Lower leg skin (tissue), 4 donors: ENCODE measurements around the gene SRP9. TPM values are rescaled to one million over a fixed set of nuclear protein-coding genes. Genes with fewer than 3 reads are reported as not detected.

Source experiments
- DNase-seq, 2 donors: peaks; one replicate each; pipeline ENCODE4 v3.0.0-alpha.2; 2019; ENCODE audit warnings: low spot score in 2 of 2
- H3K4me3 ChIP-seq: fragments of 200-600 bp; sonication (generic); 2 replicates; pipeline ENCODE4 v1.5.1; 2017; ENCODE audit warnings: mild to moderate bottlenecking, low read depth; ENCODE audit not compliant: poor library complexity, severe bottlenecking
- POLR2A ChIP-seq, 2 donors: fragments of 450-650 bp; IDR thresholded peaks; one replicate each; pipeline ENCODE4 v1.6.1; 2016 to 2017; ENCODE audit warnings: antibody characterized with exemption in 2 of 2, mild to moderate bottlenecking in 1 of 2, moderate library complexity in 1 of 2
- WGBS, 2 donors: methylation state at CpG; one replicate each; pipeline ENCODE4 v1.1.5; 2018; 5-methylcytosine and 5-hydroxymethylcytosine counted together
- intact Hi-C: fragments of 100-400 bp; cut with DNase I; formaldehyde crosslinking; loops from one replicate; pipeline ENCODE4 v1.15.0; 2023; ENCODE audit warnings: low total_unique reads
- total RNA-seq, 4 donors: library from RNA; depleted of rRNA; stranded (reverse); fragments of >200 nt; gene quantifications; one replicate each; pipeline ENCODE4 v1.1.0, GENCODE V29; 2016
- TF ChIP-seq, protein P1 (sequence below), 3 donors: fragments of 450-650 bp; IDR thresholded peaks; one replicate each; pipeline ENCODE4 v1.5.1; 2016; ENCODE audit warnings: antibody characterized with exemption in 3 of 3, mild to moderate bottlenecking in 3 of 3, moderate library complexity in 2 of 3

The SRP9 gene
- total RNA-seq, 4 donors from 2014 or later = 117 to 191 (median 154) TPM

DNA sequence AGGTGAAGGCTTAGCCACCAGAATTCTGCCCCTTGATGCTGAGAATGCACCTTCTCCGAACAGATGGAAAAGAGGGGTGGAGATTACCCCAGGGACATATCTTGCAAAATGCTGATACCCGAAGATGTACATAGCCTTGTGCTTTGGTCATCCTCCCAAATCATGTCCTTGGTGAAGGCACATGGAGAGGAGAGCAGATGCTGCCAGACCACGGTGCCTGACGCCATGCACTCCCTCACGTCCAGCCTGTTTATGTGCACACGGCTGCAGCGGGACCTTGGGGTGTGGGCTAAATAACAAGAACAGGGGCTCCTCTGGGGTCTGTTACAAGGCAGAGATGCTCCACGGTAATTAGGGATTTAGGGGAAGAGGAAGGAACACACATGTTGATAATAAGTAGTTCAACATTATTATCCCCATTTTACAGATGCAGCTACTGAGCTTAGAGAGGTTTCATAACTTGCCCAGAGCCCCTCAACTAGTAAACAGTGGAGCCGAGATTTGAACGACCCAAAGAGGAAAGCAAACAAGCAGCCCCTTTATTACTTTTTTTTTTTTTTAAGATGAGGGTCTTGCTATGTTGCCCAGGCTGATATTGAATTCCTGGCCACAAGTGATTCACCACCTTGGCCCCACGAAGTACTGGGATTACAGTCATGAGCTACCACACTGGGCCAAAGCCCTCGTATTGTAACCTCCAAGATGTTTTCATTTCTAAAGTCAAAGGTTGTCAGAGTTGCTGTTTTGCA lies 45.2 kb downstream of the SRP9 start:
- TF ChIP-seq, protein P1, sequence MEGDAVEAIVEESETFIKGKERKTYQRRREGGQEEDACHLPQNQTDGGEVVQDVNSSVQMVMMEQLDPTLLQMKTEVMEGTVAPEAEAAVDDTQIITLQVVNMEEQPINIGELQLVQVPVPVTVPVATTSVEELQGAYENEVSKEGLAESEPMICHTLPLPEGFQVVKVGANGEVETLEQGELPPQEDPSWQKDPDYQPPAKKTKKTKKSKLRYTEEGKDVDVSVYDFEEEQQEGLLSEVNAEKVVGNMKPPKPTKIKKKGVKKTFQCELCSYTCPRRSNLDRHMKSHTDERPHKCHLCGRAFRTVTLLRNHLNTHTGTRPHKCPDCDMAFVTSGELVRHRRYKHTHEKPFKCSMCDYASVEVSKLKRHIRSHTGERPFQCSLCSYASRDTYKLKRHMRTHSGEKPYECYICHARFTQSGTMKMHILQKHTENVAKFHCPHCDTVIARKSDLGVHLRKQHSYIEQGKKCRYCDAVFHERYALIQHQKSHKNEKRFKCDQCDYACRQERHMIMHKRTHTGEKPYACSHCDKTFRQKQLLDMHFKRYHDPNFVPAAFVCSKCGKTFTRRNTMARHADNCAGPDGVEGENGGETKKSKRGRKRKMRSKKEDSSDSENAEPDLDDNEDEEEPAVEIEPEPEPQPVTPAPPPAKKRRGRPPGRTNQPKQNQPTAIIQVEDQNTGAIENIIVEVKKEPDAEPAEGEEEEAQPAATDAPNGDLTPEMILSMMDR (IDR thresholded peaks at IDR 0.05) = no peak
- TF ChIP-seq POLR2A (IDR thresholded peaks at IDR 0.05) = no peak
- DNase-seq = no peak
- H3K4me3 ChIP-seq = no peak overlapping the region
- intact Hi-C loops = no loop called here
- WGBS, 2 donors = 78 to 79% methylated on average over 12 of the region's 12 CpGs

DNA sequence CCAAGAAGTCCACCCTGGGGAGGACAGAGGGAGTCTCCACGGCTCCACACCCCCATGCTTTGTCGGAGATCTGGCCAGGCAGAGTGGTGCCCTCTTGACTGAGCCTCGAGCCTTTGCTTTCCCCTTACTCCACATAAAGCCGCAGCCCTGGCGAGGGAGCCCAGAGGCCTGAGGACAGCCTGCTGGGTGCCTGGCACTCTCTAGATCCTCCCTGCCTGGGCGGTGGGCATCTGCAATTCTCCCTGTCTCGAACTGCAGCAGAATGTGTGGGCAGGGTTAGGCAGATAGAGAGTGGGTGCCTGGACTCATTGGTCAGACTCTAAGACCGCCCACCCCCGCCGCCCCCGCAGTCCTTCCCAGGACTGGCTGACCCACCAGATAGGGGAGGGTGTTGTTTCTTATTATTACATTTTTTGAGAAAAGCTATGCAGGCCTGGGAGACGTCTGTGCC lies 46.2 kb downstream of the SRP9 start:
- WGBS, 2 donors = 70 to 86% methylated on average over 12 of the region's 12 CpGs
- DNase-seq = no peak
- H3K4me3 ChIP-seq = no peak overlapping the region
- TF ChIP-seq, protein P1 (IDR thresholded peaks at IDR 0.05) = no peak
- no peak for TF ChIP-seq POLR2A (IDR thresholded peaks at IDR 0.05)
- intact Hi-C loops = no loop called here

DNA sequence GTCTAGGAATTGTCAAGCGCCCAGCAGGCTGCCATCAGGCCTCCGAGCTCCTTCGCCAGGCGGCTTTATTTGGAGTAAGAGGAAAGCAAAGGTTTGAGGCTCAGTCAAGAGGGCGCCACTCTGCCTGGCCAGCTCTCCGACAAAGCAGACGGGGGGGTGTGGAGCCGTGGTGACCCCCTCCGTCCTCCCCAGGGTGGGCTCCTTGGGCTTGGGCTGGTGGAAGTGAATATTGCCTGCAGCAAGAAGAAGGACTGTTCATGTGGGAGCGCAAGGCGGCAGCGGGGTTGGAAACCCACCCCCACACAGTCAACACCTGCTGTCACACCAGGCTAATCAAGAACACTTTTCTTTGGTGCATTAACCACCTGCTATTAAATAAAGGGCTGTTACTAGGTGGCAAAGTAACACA lies 46.9 kb downstream of the SRP9 start:
- WGBS, 2 donors = 91 to 92% methylated on average over 12 of the region's 12 CpGs
- H3K4me3 ChIP-seq = no peak overlapping the region
- intact Hi-C loops = no loop called here
- TF ChIP-seq POLR2A (IDR thresholded peaks at IDR 0.05) = no peak
- TF ChIP-seq, protein P1 (IDR thresholded peaks at IDR 0.05) = no peak
- DNase-seq = no peak

DNA sequence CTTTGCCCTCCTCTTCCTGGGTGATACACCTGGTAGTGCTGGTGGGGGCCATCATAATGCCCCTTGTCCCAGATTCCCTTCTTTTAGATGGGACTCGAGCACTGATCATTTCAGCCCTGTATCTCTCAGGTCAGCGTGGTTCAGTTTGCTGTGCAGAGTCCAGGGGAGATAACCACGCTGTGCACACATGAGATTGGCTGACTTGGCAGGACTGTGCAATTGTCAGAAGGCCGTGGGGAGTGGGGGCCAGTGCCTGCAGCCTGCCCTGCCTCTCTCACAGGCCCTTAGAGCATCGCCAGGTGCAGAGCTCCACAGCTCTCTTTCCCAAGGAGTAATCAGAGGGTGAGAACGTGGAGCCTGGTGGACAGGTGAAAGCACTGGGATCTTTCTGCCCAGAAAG lies 47.5 kb downstream of the SRP9 start:
- DNase-seq = no peak
- 79 to 82% methylated on average over 6 of the region's 6 CpGs for WGBS, 2 donors
- H3K4me3 ChIP-seq = no peak overlapping the region
- TF ChIP-seq POLR2A (IDR thresholded peaks at IDR 0.05) = no peak
- TF ChIP-seq, protein P1 (IDR thresholded peaks at IDR 0.05) = no peak
- intact Hi-C loops = no loop called here

DNA sequence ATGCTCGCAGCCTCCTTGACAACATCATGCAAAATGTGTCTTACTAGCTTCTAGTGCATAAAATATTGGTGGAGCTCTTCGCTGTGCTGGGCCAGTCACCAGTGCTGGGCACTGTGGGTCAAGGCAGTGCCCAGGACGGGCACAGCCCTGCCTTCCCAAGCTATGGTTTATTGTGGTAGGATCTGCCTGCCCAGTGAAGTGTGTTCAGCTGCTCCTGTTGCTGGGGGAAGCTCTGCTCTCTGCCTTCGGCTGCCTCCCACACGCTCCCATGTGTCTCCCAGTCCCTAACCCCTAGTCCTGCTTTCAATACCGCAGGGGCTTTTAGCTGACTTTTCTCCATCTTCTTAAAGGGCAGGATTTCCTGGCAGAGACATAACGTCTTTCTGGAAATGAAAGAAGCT lies 48.0 kb downstream of the SRP9 start:
- TF ChIP-seq POLR2A (IDR thresholded peaks at IDR 0.05) = no peak
- TF ChIP-seq, protein P1 (IDR thresholded peaks at IDR 0.05) = no peak
- 68 to 70% methylated on average over 7 of the region's 7 CpGs for WGBS, 2 donors
- no peak for DNase-seq
- no peak overlapping the region for H3K4me3 ChIP-seq
- intact Hi-C loops = no loop called here

DNA sequence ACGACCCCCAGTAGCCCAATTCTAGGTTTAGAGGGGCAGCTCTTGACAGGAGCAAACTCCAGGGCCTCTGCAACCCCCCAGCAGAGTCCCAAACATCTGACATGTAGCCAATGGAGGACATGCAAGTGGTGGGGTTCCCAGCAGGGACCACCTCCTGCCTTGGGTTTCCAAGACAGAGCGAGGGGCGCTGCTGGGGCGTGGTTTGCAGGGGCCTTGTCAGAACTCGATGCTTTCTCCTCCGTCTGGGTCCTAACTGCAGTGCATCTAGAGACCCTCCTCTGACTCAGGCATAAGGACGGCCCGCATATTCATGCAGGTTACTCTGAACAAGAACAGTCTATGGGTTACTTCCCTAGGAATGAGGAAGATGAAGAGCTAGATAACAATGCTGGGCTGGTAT lies 49.5 kb downstream of the SRP9 start:
- no peak for DNase-seq
- WGBS, 2 donors = 69 to 93% methylated on average over 8 of the region's 8 CpGs
- no peak overlapping the region for H3K4me3 ChIP-seq
- TF ChIP-seq, protein P1 (IDR thresholded peaks at IDR 0.05) = no peak
- no peak for TF ChIP-seq POLR2A (IDR thresholded peaks at IDR 0.05)
- intact Hi-C loops = no loop called here
